Ishikawa (cell line): Measurements from ENCODE around the gene FALEC.

ENCODE experiments used
- CEBPB ChIP-seq: IDR thresholded peaks from 2 replicates; pipeline ENCODE4 v1.6.1; 2012
- CREB1 ChIP-seq: IDR thresholded peaks from 2 replicates; pipeline ENCODE4 v1.6.1; 2012; ENCODE audit warnings: low read depth
- EGR1 ChIP-seq: IDR thresholded peaks from 2 replicates; pipeline ENCODE4 v1.6.1; 2012
- EP300 ChIP-seq: IDR thresholded peaks from 2 replicates; pipeline ENCODE4 v1.6.1; 2012; ENCODE audit warnings: borderline replicate concordance
- FOXM1 ChIP-seq: IDR thresholded peaks from 2 replicates; pipeline ENCODE4 v1.6.1; 2012; ENCODE audit warnings: low read depth, borderline replicate concordance
- MAX ChIP-seq: IDR thresholded peaks from 2 replicates; pipeline ENCODE4 v1.6.1; 2012
- NFIC ChIP-seq: IDR thresholded peaks from 2 replicates; pipeline ENCODE4 v1.6.1; 2012
- RAD21 ChIP-seq: IDR thresholded peaks from 2 replicates; pipeline ENCODE4 v1.6.1; 2012; ENCODE audit warnings: low read depth
- REST ChIP-seq: IDR thresholded peaks from 2 replicates; pipeline ENCODE4 v1.6.1; 2012; ENCODE audit warnings: low read depth, mild to moderate bottlenecking
- TAF1 ChIP-seq: IDR thresholded peaks from 2 replicates; pipeline ENCODE4 v1.6.1; 2012; ENCODE audit warnings: low read depth, mild to moderate bottlenecking
- TCF12 ChIP-seq: IDR thresholded peaks from 2 replicates; pipeline ENCODE4 v1.6.1; 2012; ENCODE audit warnings: low read depth
- TEAD4 ChIP-seq: IDR thresholded peaks from 2 replicates; pipeline ENCODE4 v1.6.1; 2012
- USF1 ChIP-seq: IDR thresholded peaks from 2 replicates; pipeline ENCODE4 v1.6.1; 2012
- YY1 ChIP-seq: IDR thresholded peaks from 2 replicates; pipeline ENCODE4 v1.6.1; 2012; ENCODE audit warnings: low read depth
- ZBTB7A ChIP-seq: IDR thresholded peaks from 2 replicates; pipeline ENCODE4 v1.6.1; 2012; ENCODE audit warnings: low read depth

Gene FALEC

GRCh38 chr1:150555198-150555970 lies 39.8 kb downstream of the FALEC start:
- no peak for TF ChIP-seq YY1
- TF ChIP-seq TEAD4 = no peak
- TF ChIP-seq USF1 = no peak
- TF ChIP-seq REST = no peak
- no peak for TF ChIP-seq TCF12
- no peak for TF ChIP-seq EP300
- no peak for TF ChIP-seq TAF1
- TF ChIP-seq MAX = no peak
- no peak for TF ChIP-seq NFIC
- no peak for TF ChIP-seq FOXM1
- TF ChIP-seq CREB1 = no peak
- no peak for TF ChIP-seq RAD21
- TF ChIP-seq ZBTB7A = no peak

- no peak for TF ChIP-seq ZBTB7A
- TF ChIP-seq TCF12 = no peak
- no peak for TF ChIP-seq CREB1
- no peak for TF ChIP-seq TAF1
- no peak for TF ChIP-seq MAX
- no peak for TF ChIP-seq CEBPB
- no peak for TF ChIP-seq NFIC
- TF ChIP-seq FOXM1 = no peak
- no peak for TF ChIP-seq EGR1
- TF ChIP-seq REST = no peak
- TF ChIP-seq TEAD4 = no peak
- no peak for TF ChIP-seq EP300
- no peak for TF ChIP-seq USF1
- no peak for TF ChIP-seq YY1
- TF ChIP-seq RAD21 = no peak
Measured at GRCh38 chr1:150555971-150556865, 40.7 kb downstream of the FALEC start.

GRCh38 chr1:150557065-150557600 lies 41.6 kb downstream of the FALEC start:
- TF ChIP-seq TAF1 = no peak
- no peak for TF ChIP-seq CEBPB
- no peak for TF ChIP-seq TEAD4
- TF ChIP-seq USF1 = no peak
- TF ChIP-seq MAX = no peak
- TF ChIP-seq YY1 = no peak

GRCh38 chr1:150557813-150558212 lies 42.3 kb downstream of the FALEC start:
- TF ChIP-seq CREB1 (no peak), FOXM1 (no peak), CEBPB (no peak), REST (no peak), TEAD4 (no peak), EP300 (no peak), TAF1 (no peak), ZBTB7A (no peak), EGR1 (no peak), RAD21 (no peak)
